Right lobe of liver (tissue), 4 donors: ENCODE results near the gene SUN3.

Experiments
- CTCF ChIP-seq, 4 donors: fragments of 200-600 bp in 3 of 4; fragments of 450-650 bp in 1 of 4; IDR thresholded peaks; one replicate each; pipeline versions ENCODE4 v1.5.1 to v1.8.0; 2016 to 2022; ENCODE audit warnings: antibody characterized with exemption in 4 of 4, mild to moderate bottlenecking in 2 of 4
- POLR2A ChIP-seq: fragments of 450-650 bp; IDR thresholded peaks from one replicate; pipeline ENCODE4 v1.6.1; 2017; ENCODE audit warnings: antibody characterized with exemption, mild to moderate bottlenecking
- donor health status: DM: no; HTN: no; CAD: no.
- donor health status: DM: no; HTN: no; CAD: no.
- donor health status: DM: no; HTN: yes; CAD: no.

GRCh38 chr7:47948141-47948790, 80.6 kb downstream of the SUN3 start, which contains the start of gene PKD1L1:
- TF ChIP-seq POLR2A (no peak), CTCF (IDR thresholded peaks at IDR 0.05) (no peak)
